ENCODE data around the gene TMEM43.

- TF ChIP-seq CTCF (tag by site-specific recombination; IDR thresholded peaks at IDR 0.05) (no peak), ZBTB8A (tag by site-specific recombination; IDR thresholded peaks at IDR 0.05) (no peak), ZNF266 (tag by site-specific recombination; IDR thresholded peaks at IDR 0.05; ENCODE audit: low read depth) (no peak), ZSCAN18 (tag by site-specific recombination; IDR thresholded peaks at IDR 0.05) (no peak)
Observed at GRCh38 chr3:14141602-14142341, 16.9 kb downstream of the TMEM43 start.
